HFF-Myc (cell line): Measurements from ENCODE around the gene HNRNPA3.
"Not testable (repeated sequence)": the region's sequence is repeated elsewhere in the genome, so short reads cannot be mapped to it uniquely, and the experiment has no call there.

Source experiments
- DNase-seq: peaks from one replicate; pipeline ENCODE4 v3.0.0-alpha.2; 2011; ENCODE audit warnings: low read depth; ENCODE audit errors: extremely low read depth
- H3K4me3 ChIP-seq: replicated peaks from 2 replicates; pipeline ENCODE4 v1.5.1; 2011; ENCODE audit warnings: low read depth, mild to moderate bottlenecking, control low read depth, low read length
- CTCF ChIP-seq: IDR thresholded peaks from 2 replicates; pipeline ENCODE4 v1.5.1; 2012; ENCODE audit warnings: mild to moderate bottlenecking, low read depth, low read length, control low read depth; ENCODE audit errors: missing control alignments

Gene HNRNPA3

DNA sequence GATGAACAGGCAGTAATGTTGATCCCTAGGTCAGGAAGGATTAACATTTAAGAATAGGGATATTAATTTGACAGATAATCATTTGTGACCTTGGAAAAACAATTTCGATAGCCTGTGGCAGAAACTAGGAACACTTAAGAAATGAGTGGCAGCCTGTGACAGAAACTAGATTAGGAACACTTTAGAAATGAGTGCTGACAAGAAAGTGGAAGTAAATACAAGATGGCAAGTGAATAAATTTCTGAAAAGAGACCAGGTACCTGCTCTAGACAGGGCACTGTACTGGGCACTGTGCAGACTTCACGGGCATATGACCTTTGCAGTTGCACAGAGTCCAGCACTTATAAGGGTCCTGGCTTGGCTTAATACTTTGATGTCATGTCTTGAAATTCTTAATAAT is 5.5 kb upstream of the HNRNPA3 start:
- no peak overlapping the region for H3K4me3 ChIP-seq
- TF ChIP-seq CTCF: no peak
- DNase-seq: no peak

- H3K4me3 ChIP-seq: peak overlapping the region; percentile 93
- DNase-seq: no peak
- TF ChIP-seq CTCF: no peak
Observed at GRCh38 chr2:177211169-177211568, 1.4 kb upstream of the HNRNPA3 start.

- peak overlapping the region; percentile 93 for H3K4me3 ChIP-seq
- no peak for TF ChIP-seq CTCF
- DNase-seq: no peak
Observed at GRCh38 chr2:177211576-177212105, 953 bp upstream of the HNRNPA3 start.

DNA sequence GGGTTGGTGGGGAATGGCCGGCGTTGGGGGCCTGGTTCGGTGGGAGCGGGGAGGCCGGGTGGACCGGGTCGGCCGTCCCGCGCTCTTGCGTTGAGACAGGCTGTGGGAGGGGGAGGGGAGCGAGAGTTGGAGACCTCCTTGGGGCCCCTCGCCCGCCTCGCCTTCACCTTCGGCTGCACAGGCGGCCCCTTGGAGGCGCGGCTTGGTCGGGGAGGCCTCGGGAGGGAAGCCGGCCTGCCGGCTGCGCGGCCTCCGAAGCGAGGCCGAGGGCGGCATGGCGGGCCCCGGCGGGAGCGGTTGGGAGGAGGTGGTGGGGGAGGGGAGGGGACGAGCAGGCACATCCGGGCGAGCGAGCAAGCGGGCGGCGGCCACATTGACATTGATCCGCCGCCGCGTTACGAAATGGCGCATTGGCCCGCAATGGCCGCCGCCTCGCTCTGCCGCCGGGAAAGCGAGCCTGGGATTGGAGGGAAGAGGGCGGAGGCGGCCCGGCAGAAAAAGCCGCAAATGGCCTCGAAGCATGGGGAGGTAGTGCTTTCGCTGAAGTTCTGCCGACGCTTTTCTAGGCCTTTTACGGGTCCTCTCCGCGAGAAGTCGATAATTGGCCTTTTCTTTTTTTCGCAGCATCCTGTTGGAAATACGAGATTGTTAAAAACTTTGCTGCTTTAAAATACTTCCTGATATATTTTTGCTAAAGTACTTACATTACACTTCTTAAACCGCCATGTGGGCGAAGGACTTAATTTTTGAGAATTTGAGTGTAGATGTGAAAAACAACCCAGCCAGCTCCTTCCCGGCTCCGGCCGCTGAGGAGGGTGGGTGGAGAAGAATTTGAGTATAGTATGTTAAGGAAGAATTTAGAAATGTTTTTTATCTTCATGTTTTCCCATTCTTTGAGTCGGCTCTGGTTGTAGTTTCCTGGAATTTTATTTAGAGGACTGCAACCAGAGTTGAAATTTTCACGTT is 580 bp downstream of the HNRNPA3 start:
- TF ChIP-seq CTCF: no peak
- H3K4me3 ChIP-seq: peak overlapping the region; percentile 93
- peak; percentile 29 for DNase-seq

DNA sequence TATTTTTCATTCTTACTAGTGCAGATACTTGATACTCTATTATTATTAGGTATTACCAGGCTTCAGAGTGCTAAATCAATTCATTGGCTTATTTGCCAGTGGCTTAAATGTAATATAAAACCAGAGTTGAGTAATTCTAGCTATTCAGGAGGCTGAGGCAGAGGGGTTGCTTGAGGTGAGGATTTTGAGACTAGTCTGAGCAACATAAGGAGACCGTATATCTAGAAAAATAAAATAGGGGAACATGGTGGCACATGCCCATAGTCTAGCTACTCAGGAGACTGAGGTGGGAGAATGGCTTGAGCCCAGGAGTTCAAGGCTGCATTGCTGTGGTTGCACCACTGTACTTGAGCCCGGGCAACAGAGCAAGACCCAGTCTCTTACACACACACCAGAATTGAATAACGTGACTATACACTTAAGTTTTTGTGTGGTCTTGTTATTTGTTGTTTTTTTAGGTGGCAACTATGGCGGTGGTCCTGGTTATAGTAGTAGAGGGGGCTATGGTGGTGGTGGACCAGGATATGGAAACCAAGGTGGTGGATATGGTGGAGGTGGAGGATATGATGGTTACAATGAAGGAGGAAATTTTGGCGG is 4.8 kb downstream of the HNRNPA3 start:
- no peak for TF ChIP-seq CTCF
- H3K4me3 ChIP-seq: no peak overlapping the region
- no peak for DNase-seq

DNA sequence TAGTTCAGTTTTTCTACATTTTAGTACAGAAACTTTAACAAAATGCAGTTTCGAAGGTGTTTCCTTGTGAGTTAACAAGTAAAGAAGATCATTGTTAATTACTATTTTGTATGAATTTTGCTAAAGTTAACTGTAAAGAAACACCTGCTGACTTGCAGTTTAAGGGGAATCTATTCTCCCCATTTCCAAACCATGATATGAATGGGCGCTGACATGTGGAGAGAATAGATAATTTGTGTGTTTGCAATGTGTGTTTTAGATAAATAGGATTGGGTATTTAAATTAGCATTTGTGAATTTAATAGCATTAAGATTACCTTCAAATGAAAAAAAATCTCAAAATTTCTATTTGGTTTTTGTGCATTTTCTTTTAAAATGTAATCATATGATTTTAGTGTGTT is 7.2 kb downstream of the HNRNPA3 start:
- H3K4me3 ChIP-seq, DNase-seq: not testable (repeated sequence)

- H3K4me3 ChIP-seq: no peak overlapping the region
- no peak for TF ChIP-seq CTCF
- no peak for DNase-seq
Observed at GRCh38 chr2:177221534-177221933, 8.9 kb downstream of the HNRNPA3 start.
